Measurements from ENCODE around the gene ZNF766.
A peak's percentile ranks its signal among the peaks of the same experiment; 100 is the strongest.
"Not testable (repeated sequence)": the region's sequence is repeated elsewhere in the genome, so short reads cannot be mapped to it uniquely, and the experiment has no call there.

The ZNF766 gene

GRCh38 chr19:52296773-52297600 is 27.6 kb downstream of the ZNF766 start, which contains the start of gene ZNF480:
ZNF480 (plus strand) TSS chr19:52297169; CDS start chr19:52300413, 3,244 bp downstream.
- ATAC-seq (replicated peaks) (peak; percentile 90 to 91), DNase-seq (peak; percentile 60)
- Mint-ChIP-seq H3K4me3 (peak within 1 kb of the TSS; percentile 85 to 89), H3K4me1 (peaks cover 26 to 33% of the 10 kb centered on the region in 2 donors), H3K27ac (peak within 1 kb of the TSS; percentile 99), H3K27me3 (no peaks in the 10 kb centered on the region), H3K36me3 (peaks cover 48 to 72% of the 10 kb centered on the region in 2 donors), H3K9me3 (peaks cover 8 to 20% of the 10 kb centered on the region in 2 donors)

DNA sequence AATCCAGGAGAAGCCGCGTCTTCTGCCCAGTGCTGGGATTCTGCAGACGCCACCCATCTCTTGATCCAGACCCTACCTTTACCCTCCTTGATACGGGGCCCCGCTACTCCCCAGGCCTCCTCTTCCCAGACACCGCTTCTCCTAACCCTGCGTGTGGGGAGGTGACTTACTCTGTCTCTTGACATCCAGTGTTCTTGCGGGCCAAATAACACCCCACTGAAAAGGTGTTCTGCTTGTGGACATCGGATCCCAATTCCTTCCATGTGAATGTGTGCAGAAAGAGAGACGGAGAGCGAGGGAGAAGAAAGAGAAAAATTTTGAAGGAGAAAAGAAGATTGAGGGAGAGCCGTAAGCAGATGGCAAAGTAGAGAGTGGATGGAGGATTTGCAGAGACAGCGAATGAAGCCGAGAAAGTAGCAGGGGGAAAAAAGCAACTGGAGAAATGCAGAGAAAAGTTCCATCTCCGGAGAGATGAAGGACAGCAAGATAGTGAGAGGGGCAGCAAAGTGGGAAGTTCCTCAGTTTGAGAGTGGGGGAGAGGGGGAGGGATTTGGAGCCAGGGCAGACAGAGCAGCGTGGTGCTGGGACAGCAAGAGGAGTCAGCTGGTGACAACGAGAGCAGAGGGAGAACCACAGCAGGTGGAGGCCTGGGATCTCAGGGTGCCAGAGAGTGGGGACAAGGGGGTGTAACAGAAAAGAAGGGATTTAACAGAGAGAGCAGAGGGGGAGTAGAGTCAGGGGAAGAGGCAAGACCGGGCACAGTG is 28.4 kb downstream of the ZNF766 start:
- Mint-ChIP-seq H3K36me3 (peaks cover 51 to 73% of the 10 kb centered on the region in 2 donors), H3K27me3 (no peaks in the 10 kb centered on the region), H3K9me3 (peaks cover 10 to 20% of the 10 kb centered on the region in 2 donors), H3K4me1 (peaks cover 26 to 33% of the 10 kb centered on the region in 2 donors), H3K4me3 (peak overlapping the region; percentile 85 to 89), H3K27ac (peak overlapping the region; percentile 99)
- peak; percentile 52 to 56 for ATAC-seq (replicated peaks)
- no peak for DNase-seq

GRCh38 chr19:52307275-52307674 is 37.9 kb downstream of the ZNF766 start:
- peaks cover 29 to 36% of the 10 kb centered on the region in 2 donors for H3K9me3 Mint-ChIP-seq
- H3K4me3 Mint-ChIP-seq, result no peak overlapping the region
- ATAC-seq (replicated peaks), result no peak
- peaks cover 79 to 91% of the 10 kb centered on the region in 2 donors for H3K36me3 Mint-ChIP-seq
- DNase-seq, result no peak
- H3K4me1 Mint-ChIP-seq, result no peaks in the 10 kb centered on the region
- no peak overlapping the region for H3K27ac Mint-ChIP-seq
- H3K27me3 Mint-ChIP-seq, result no peaks in the 10 kb centered on the region

- Mint-ChIP-seq H3K4me3 (no peak overlapping the region), H3K27ac (no peak overlapping the region), H3K9me3 (peaks cover 41 to 53% of the 10 kb centered on the region in 2 donors), H3K36me3 (peaks cover 60 to 61% of the 10 kb centered on the region in 2 donors), H3K4me1 (no peaks in the 10 kb centered on the region), H3K27me3 (no peaks in the 10 kb centered on the region)
- DNase-seq, result no peak
- ATAC-seq (replicated peaks), result no peak
Observed at GRCh38 chr19:52322429-52322828, 53.0 kb downstream of the ZNF766 start.

DNA sequence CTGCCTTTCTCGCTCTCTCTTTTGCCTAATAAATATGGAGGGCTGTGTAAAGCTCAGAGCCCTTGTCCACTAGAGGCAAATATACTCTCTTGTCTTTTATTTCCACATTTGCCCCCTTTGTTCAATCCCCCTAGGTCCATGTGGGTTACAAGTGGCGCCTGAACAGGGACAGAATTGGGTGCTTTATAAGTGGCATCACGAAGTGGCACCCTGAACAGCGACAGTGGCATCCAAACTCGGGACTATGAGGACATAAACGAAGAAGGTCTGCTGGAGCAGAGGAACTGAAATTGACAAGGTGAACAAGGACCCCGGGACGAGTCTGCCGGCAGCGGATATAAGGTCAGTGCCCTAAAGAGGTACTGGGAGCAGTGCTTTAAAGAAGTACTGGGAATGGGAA is 62.4 kb downstream of the ZNF766 start:
- DNase-seq (no peak), ATAC-seq (replicated peaks) (no peak)
- Mint-ChIP-seq H3K4me1 (peaks cover 1 to 2% of the 10 kb centered on the region in 2 donors), H3K36me3 (peaks cover 16 to 18% of the 10 kb centered on the region in 2 donors), H3K27ac (no peak overlapping the region), H3K9me3 (peaks cover 17 to 28% of the 10 kb centered on the region in 2 donors), H3K27me3 (no peaks in the 10 kb centered on the region), H3K4me3 (no peak overlapping the region)

GRCh38 chr19:52335768-52336116 is 66.4 kb downstream of the ZNF766 start:
- peak overlapping the region; percentile 97 for H3K27ac Mint-ChIP-seq
- H3K36me3 Mint-ChIP-seq, result peaks cover 33 to 51% of the 10 kb centered on the region in 2 donors
- peak overlapping the region; percentile 88 to 90 for H3K4me3 Mint-ChIP-seq
- peaks cover 8 to 11% of the 10 kb centered on the region in 2 donors for H3K4me1 Mint-ChIP-seq
- DNase-seq, result no peak
- H3K9me3 Mint-ChIP-seq, result peaks cover 21% of the 10 kb centered on the region in 2 donors
- no peaks in the 10 kb centered on the region for H3K27me3 Mint-ChIP-seq
- ATAC-seq (replicated peaks), result peak; percentile 56

GRCh38 chr19:52336117-52336790 is 66.9 kb downstream of the ZNF766 start, which contains the start of gene ZNF610:
ZNF610 (plus strand) TSS chr19:52336243; CDS start chr19:52349173, 12,930 bp downstream.
- DNase-seq (peak; percentile 91), ATAC-seq (replicated peaks) (peak; percentile 90 to 95)
- Mint-ChIP-seq H3K27ac (peak within 1 kb of the TSS; percentile 97), H3K4me3 (peak within 1 kb of the TSS; percentile 88 to 90), H3K4me1 (peaks cover 8 to 11% of the 10 kb centered on the region in 2 donors), H3K36me3 (peaks cover 33 to 51% of the 10 kb centered on the region in 2 donors), H3K9me3 (peaks cover 16 to 17% of the 10 kb centered on the region in 2 donors), H3K27me3 (no peaks in the 10 kb centered on the region)

GRCh38 chr19:52336791-52337381 is 67.5 kb downstream of the ZNF766 start:
- Mint-ChIP-seq H3K4me3 (peak overlapping the region; percentile 88 to 90), H3K27me3 (no peaks in the 10 kb centered on the region), H3K36me3 (peaks cover 33 to 47% of the 10 kb centered on the region in 2 donors), H3K27ac (peak overlapping the region; percentile 97), H3K4me1 (peaks cover 8 to 11% of the 10 kb centered on the region in 2 donors), H3K9me3 (peaks cover 12 to 13% of the 10 kb centered on the region in 2 donors)
- peak; percentile 28 to 30 for ATAC-seq (replicated peaks)
- no peak for DNase-seq

DNA sequence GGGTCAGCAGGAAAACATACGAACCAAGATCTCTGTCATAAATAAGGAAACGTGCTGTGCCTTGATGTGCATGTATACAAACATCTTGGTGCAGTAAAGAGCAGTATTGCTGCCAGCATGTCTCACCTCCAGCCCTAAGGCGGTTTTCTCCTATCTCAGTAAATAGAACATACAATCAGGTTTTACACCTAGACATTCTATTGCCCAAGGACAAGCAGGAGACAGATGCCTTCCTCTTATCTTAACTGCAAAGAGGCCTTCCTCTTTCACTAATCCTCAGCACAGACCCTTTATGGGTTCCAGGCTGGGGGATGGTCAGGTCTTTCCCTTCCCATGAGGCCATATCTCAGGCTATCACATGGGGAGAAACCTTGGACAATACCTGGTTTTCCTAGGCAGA is 69.6 kb downstream of the ZNF766 start:
- not testable (repeated sequence) for H3K27ac Mint-ChIP-seq; ATAC-seq (replicated peaks); DNase-seq; H3K9me3 Mint-ChIP-seq; H3K4me3 Mint-ChIP-seq; H3K27me3 Mint-ChIP-seq
- Mint-ChIP-seq H3K4me1 (peaks cover 11 to 12% of the 10 kb centered on the region in 2 donors), H3K36me3 (peaks cover 26 to 43% of the 10 kb centered on the region in 2 donors)

GRCh38 chr19:52343548-52343947 is 74.2 kb downstream of the ZNF766 start:
- Mint-ChIP-seq H3K9me3 (peaks cover 4 to 6% of the 10 kb centered on the region in 2 donors), H3K27me3 (no peaks in the 10 kb centered on the region), H3K4me1 (peaks cover 0 to 4% of the 10 kb centered on the region in 2 donors), H3K4me3 (no peak overlapping the region), H3K36me3 (peaks cover 27 to 40% of the 10 kb centered on the region in 2 donors), H3K27ac (no peak overlapping the region)
- DNase-seq, result peak; percentile 47
- ATAC-seq (replicated peaks), result peak; percentile 81 to 85

- ATAC-seq (replicated peaks) (no peak), DNase-seq (no peak)
- H3K4me1 Mint-ChIP-seq, result peaks cover 0 to 4% of the 10 kb centered on the region in 2 donors
- H3K27me3 Mint-ChIP-seq, result no peaks in the 10 kb centered on the region
- peaks cover 5 to 9% of the 10 kb centered on the region in 2 donors for H3K9me3 Mint-ChIP-seq
- no peak overlapping the region for H3K27ac Mint-ChIP-seq
- no peak overlapping the region for H3K4me3 Mint-ChIP-seq
- H3K36me3 Mint-ChIP-seq, result peaks cover 37 to 42% of the 10 kb centered on the region in 2 donors
Observed at GRCh38 chr19:52345162-52345561, 75.8 kb downstream of the ZNF766 start.
